Transverse colon (tissue), 4 donors: ENCODE data around the gene TEDC1. TPM values are rescaled to one million over a fixed set of nuclear protein-coding genes. Genes with fewer than 3 reads are reported as not detected.

Experiments
- DNase-seq: peaks from one replicate; pipeline ENCODE4 v3.0.0-alpha.2; 2019
- H3K27ac ChIP-seq, 4 donors: fragments of 200-600 bp; sonication (generic); 2 replicates each; pipeline ENCODE4 v1.5.1; 2016 to 2018; ENCODE audit warnings: inconsistent platforms in 4 of 4
- H3K27me3 ChIP-seq: fragments of 200-600 bp; sonication (generic); 2 replicates; pipeline ENCODE4 v1.5.1; 2017; ENCODE audit warnings: inconsistent platforms
- H3K36me3 ChIP-seq, 4 donors: fragments of 200-600 bp; sonication (generic); 2 replicates each; pipeline ENCODE4 v1.5.1; 2017 to 2019; ENCODE audit warnings: inconsistent platforms in 4 of 4
- H3K4me1 ChIP-seq, 4 donors: fragments of 200-600 bp; sonication (generic); 2 replicates each; pipeline ENCODE4 v1.5.1; 2017 to 2020; ENCODE audit warnings: inconsistent platforms in 4 of 4
- H3K4me3 ChIP-seq, 4 donors: fragments of 200-600 bp; sonication (generic); 1 replicate in 1 of 4; 2 replicates in 3 of 4; pipeline versions ENCODE4 v1.5.1 to v1.6.1; 2017 to 2019; ENCODE audit warnings: inconsistent platforms in 4 of 4
- H3K9me3 ChIP-seq, 2 donors: fragments of 200-600 bp; sonication (generic); 2 replicates each; pipeline ENCODE4 v1.5.1; 2017 to 2019; ENCODE audit warnings: inconsistent platforms in 2 of 2
- EP300 ChIP-seq: sonication (generic); formaldehyde crosslinking; IDR thresholded peaks from one replicate; pipeline ENCODE4 v1.6.1; 2017; ENCODE audit warnings: antibody characterized with exemption, low read depth
- POLR2A ChIP-seq: fragments of 450-650 bp; IDR thresholded peaks from one replicate; pipeline ENCODE4 v1.6.1; 2016; ENCODE audit warnings: antibody characterized with exemption, mild to moderate bottlenecking, moderate library complexity
- POLR2AphosphoS5 ChIP-seq, 3 donors: sonication (generic); formaldehyde crosslinking; IDR thresholded peaks; one replicate each; pipeline ENCODE4 v1.6.1; 2016; ENCODE audit warnings: antibody characterized with exemption in 3 of 3
- WGBS, 2 donors: methylation state at CpG; one replicate each; pipeline ENCODE4 v1.1.5; 2018; ENCODE audit warnings: low coverage in 1 of 2; 5-methylcytosine and 5-hydroxymethylcytosine counted together
- in situ Hi-C, 4 donors: fragments of 200-750 bp; cut with MboI; loops; one replicate each; pipeline versions ENCODE4 v1.15.0 to v1.15.1; 2017; ENCODE audit warnings: low sequenced_read_pairs in 3 of 4, low pct_ligation_motif_present in 1 of 4, low pct_unique_long_range_greater_than_20kb in 1 of 4
- intact Hi-C: fragments of 100-400 bp; cut with DNase I; formaldehyde crosslinking; loops from one replicate; pipeline ENCODE4 v1.15.1; 2023; ENCODE audit warnings: low total_unique reads
- total RNA-seq, 4 donors: library from RNA; depleted of rRNA; stranded (reverse); fragments of >200 nt; gene quantifications; one replicate each; pipeline ENCODE4 v1.1.0, GENCODE V29; 2016
- TF ChIP-seq, protein P1 (sequence below), 5 experiments: fragments of 200-600 bp in 3 of 5; fragments of 450-650 bp in 2 of 5; sonication (generic) in 3 of 5; IDR thresholded peaks; 1 replicate in 2 of 5; 2 replicates in 3 of 5; pipeline ENCODE4 v1.5.1; 2016 to 2017; ENCODE audit warnings: antibody characterized with exemption in 5 of 5, inconsistent platforms in 3 of 5, mild to moderate bottlenecking in 2 of 5, moderate library complexity in 1 of 5

Gene TEDC1, protein sequence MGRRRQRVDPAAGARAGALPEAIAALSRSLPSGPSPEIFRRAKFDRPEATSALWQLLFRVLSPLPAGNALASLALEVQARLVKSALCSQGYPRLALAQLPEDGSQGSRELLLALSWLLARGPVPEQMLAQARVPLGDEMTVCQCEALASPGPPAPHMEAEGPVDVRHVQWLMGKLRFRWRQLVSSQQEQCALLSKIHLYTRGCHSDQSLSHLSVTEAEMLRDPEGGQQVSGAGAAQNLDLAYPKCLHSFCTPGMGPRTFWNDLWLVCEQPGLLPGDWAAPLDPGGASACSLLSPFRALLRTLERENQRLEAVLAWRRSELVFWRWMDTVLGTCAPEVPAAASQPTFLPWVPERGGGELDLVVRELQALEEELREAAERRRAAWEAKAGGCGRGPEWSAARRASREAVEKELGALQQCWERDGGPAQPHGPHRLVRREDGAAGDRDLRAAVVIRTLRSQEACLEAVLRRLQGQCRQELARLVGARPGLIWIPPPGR
- 10 to 100 TPM; 10.8 to 52.9 (median 29.5) TPM for total RNA-seq

DNA sequence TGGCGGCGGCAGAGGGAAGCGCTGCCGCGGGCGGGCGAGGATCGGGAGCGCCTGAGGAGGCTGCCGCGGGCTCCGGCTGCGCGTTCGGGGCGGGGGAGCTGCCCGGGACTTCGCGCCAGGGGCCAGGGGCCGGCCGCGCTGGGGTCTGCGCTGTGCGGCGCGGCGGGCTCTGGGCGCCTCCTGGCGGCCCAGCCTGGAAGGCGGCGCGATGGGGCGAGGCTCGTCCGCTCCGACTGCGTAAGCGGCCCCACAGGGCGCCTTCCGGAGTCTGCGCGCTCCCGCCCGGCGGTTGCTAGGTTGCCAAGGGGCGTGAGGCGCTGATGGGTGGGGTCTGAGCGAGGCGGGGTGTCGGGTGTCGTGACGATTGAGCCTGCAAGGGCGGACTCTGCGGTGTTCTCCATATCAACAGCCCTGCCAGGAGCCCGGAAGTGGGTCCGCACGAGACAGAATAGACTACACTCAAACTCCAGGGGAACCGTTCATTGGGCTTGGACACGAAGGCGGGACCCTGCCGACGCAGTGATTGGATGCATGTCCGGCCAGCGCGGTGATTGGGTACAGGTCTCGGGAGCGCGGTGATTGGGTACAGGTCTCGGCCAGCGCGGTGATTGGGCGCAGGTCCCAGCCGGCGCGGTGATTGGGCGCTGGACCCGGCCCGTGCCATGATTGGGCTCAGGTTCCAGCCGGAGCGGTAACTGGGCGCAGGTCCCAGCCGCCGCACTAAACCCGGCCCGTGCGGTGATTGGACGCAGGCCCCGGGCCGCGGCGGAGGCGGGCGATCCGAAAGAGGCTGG is at the start of gene TEDC1:
TEDC1 (plus strand) TSS at position 675 of the 794 bp plus-strand sequence. CDS start 130 bp downstream, outside the sequence.
- H3K9me3 ChIP-seq, result no peaks in the 10 kb centered on the region
- H3K36me3 ChIP-seq, result no peaks in the 10 kb centered on the region
- intact Hi-C loops, result loop anchor here (2.0 kb wide), 1 partner anchor 120 kb away; no protein-coding TSS in a partner anchor
- DNase-seq, result peak; percentile 99
- in situ Hi-C loops, result no loop called here
- peak; percentile 75 for TF ChIP-seq POLR2A
- TF ChIP-seq EP300, result no peak
- TF ChIP-seq, protein P1, sequence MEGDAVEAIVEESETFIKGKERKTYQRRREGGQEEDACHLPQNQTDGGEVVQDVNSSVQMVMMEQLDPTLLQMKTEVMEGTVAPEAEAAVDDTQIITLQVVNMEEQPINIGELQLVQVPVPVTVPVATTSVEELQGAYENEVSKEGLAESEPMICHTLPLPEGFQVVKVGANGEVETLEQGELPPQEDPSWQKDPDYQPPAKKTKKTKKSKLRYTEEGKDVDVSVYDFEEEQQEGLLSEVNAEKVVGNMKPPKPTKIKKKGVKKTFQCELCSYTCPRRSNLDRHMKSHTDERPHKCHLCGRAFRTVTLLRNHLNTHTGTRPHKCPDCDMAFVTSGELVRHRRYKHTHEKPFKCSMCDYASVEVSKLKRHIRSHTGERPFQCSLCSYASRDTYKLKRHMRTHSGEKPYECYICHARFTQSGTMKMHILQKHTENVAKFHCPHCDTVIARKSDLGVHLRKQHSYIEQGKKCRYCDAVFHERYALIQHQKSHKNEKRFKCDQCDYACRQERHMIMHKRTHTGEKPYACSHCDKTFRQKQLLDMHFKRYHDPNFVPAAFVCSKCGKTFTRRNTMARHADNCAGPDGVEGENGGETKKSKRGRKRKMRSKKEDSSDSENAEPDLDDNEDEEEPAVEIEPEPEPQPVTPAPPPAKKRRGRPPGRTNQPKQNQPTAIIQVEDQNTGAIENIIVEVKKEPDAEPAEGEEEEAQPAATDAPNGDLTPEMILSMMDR (IDR thresholded peaks at IDR 0.05), result peak; percentile 55 to 84 (median 75)
- peak; percentile 51 to 63 (median 57) for TF ChIP-seq POLR2AphosphoS5 (IDR thresholded peaks at IDR 0.05)
- WGBS, 2 donors, result 0% methylated on average over 11 of the region's 94 CpGs; no CpG with 5 or more reads in 1 of the 2 donors
- H3K27ac ChIP-seq, result peak within 1 kb of the TSS; percentile 98 to 99 (median 99)
- H3K4me3 ChIP-seq, result peak within 1 kb of the TSS; percentile 65 to 81 (median 76)
- peaks cover 16% of the 10 kb centered on the region for H3K27me3 ChIP-seq
- H3K4me1 ChIP-seq, result peaks cover 14 to 55% (median 48%) of the 10 kb centered on the region in 4 donors

DNA sequence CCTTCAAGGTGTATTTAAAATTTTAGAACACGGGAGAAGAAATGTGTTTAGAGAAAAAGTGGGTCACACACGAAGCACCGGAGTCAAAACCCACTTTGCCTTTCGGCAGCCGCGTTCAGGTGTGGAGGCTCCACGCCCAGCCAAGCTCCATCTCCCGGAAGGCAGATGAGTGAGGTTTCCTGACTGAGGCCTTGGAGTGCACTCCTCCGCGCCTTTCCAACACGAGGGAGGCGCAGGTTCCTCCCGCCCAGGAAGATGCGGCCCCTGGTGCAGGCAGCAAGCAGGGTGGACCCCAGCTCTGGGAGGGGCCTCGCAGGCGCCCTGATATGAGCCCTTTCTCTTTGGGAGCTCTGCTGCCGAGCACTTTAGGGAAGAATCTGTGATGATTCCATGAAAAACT is 48.9 kb upstream of the TEDC1 start:
- 62 to 79% methylated on average over 2 to 17 of the region's 17 CpGs for WGBS, 2 donors

DNA sequence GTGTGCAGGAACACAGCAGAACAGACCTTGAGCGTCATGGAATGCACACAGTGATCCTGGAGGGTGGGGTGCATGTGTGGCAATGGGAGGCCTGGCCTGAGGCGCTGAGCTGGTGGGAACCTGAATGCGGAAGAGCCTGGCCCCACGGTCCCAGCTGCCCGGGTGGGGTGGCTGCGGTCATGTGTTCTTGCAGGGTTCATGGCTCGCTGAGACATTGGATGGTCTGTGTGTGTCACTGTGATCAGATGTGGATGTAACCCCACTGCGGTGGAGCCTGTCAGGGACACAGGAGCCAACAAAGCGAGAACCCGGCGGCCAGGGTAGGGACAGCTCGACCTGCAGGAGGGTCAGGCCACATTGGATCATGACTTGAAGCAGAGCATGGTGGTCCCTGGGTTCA is 48.2 kb upstream of the TEDC1 start:
- DNase-seq, result no peak
- no peaks in the 10 kb centered on the region for H3K36me3 ChIP-seq

More for the DNA sequence above, 48.9 kb upstream of the TEDC1 start:
- intact Hi-C loops, result loop anchor here (10.0 kb wide), 1 partner anchor 67 kb away; no protein-coding TSS in a partner anchor
- Histone ChIP-seq H3K9me3 (no peaks in the 10 kb centered on the region), H3K27ac (no peak overlapping the region), H3K4me3 (no peak overlapping the region), H3K27me3 (no peaks in the 10 kb centered on the region), H3K4me1 (no peaks in the 10 kb centered on the region), H3K36me3 (no peaks in the 10 kb centered on the region)
- DNase-seq, result no peak
- in situ Hi-C loops, result no loop called here
- TF ChIP-seq POLR2AphosphoS5 (IDR thresholded peaks at IDR 0.05) (no peak), POLR2A (no peak), EP300 (no peak)
- TF ChIP-seq, protein P1 (IDR thresholded peaks at IDR 0.05), result no peak

More for the DNA sequence above, 48.2 kb upstream of the TEDC1 start:
- in situ Hi-C loops, result no loop called here
- Histone ChIP-seq H3K9me3 (no peaks in the 10 kb centered on the region), H3K4me3 (no peak overlapping the region), H3K27me3 (no peaks in the 10 kb centered on the region), H3K27ac (no peak overlapping the region), H3K4me1 (no peaks in the 10 kb centered on the region)
- TF ChIP-seq EP300 (no peak), POLR2AphosphoS5 (IDR thresholded peaks at IDR 0.05) (no peak), POLR2A (no peak)
- TF ChIP-seq, protein P1 (IDR thresholded peaks at IDR 0.05), result no peak
- intact Hi-C loops, result loop anchor here (10.0 kb wide), 1 partner anchor 68 kb away; no protein-coding TSS in a partner anchor
- WGBS, 2 donors, result 87 to 100% methylated on average over 1 to 12 of the region's 12 CpGs
